LHCN-M2 (cell line): ENCODE data around the gene PPIL3. TPM values are rescaled to one million over a fixed set of nuclear protein-coding genes. Genes with fewer than 3 reads are reported as not detected.

ENCODE experiments used
- total RNA-seq: library from RNA; depleted of rRNA; stranded (reverse); fragments of >200 nt; gene quantifications from 2 replicates; pipeline ENCODE4 v1.2.3, GENCODE V29; 2014; rRNA removed

Gene PPIL3
- total RNA-seq, 1 experiment from 2014 or later: 106 TPM

Other genes with a start within 250 kb of the PPIL3 start
- 407 and 500 TPM in 2 replicates for gene BZW1, start 77.2 kb downstream of the PPIL3 start, total RNA-seq
- gene CLK1, start 24.4 kb downstream of the PPIL3 start, total RNA-seq: 35.4 and 44.3 TPM in 2 replicates
- gene NIF3L1, start 294 bp upstream of the PPIL3 start, total RNA-seq: 34.5 and 38.3 TPM in 2 replicates
- gene ORC2, start 74.6 kb upstream of the PPIL3 start, total RNA-seq: 15.6 and 15.8 TPM in 2 replicates
- 3.6 and 3.7 TPM in 2 replicates for gene HYCC2, start 182.6 kb upstream of the PPIL3 start, total RNA-seq
- 89.9 and 127 TPM in 2 replicates for gene NDUFB3, start 182.9 kb upstream of the PPIL3 start, total RNA-seq
- gene CFLAR, start 227.1 kb upstream of the PPIL3 start, total RNA-seq: 47.7 and 50.0 TPM in 2 replicates